IMR-90 (cell line): ENCODE results near the gene GPN1. TPM values are rescaled to one million over a fixed set of nuclear protein-coding genes. Genes with fewer than 3 reads are reported as not detected.

ENCODE experiments used
- ATAC-seq: fragments of 200-7000 bp; cut with Tn5 transposase; 2 replicates; pipeline ENCODE4 v1.9.1; 2020; ENCODE audit warnings: low read depth, mild to moderate bottlenecking, moderate library complexity
- BruUV-seq: library from RNA; stranded (reverse); fragments of 400-500 nt; replicated peaks from 2 replicates; lab custom pipeline; 2021; lab: Mats Ljungman, UMichigan
- CTCF ChIA-PET: fragments of 300-600 bp; formaldehyde crosslinking; extraction: SDS; loops from one replicate; lab custom pipeline; 2021; ENCODE audit warnings: antibody characterized with exemption; lab: Yijun Ruan, JAX
- POLR2A ChIA-PET: fragments of 300-600 bp; sonication (Branson Sonifier 250); formaldehyde crosslinking; loops from one replicate; lab custom pipeline; 2022; ENCODE audit warnings: antibody characterized with exemption; ENCODE audit not compliant: unreplicated experiment; lab: Charles Lee
- DNase-seq: peaks from one replicate; pipeline ENCODE4 v3.0.0; 2013
- H2AFZ ChIP-seq: replicated peaks from 2 replicates; pipeline ENCODE3; 2013; ENCODE audit warnings: low read length, mild to moderate bottlenecking; ENCODE audit not compliant: poor library complexity
- H2AK5ac ChIP-seq: 2 replicates; pipeline ENCODE4 v1.6.1; 2013; ENCODE audit warnings: low read depth, low read length, inconsistent platforms
- H2AK9ac ChIP-seq: replicated peaks from 2 replicates; pipeline ENCODE3; 2013; ENCODE audit warnings: mild to moderate bottlenecking, low read depth, low read length, moderate library complexity; ENCODE audit not compliant: poor library complexity
- H2BK120ac ChIP-seq: 2 replicates; pipeline ENCODE4 v1.6.1; 2013; ENCODE audit warnings: low read depth, low read length, inconsistent platforms
- H2BK15ac ChIP-seq: 3 replicates; pipeline ENCODE4 v1.6.1; 2013; ENCODE audit warnings: low read depth, low read length, inconsistent platforms
- H2BK20ac ChIP-seq: 2 replicates; pipeline ENCODE4 v1.6.1; 2013; ENCODE audit warnings: low read depth, mild to moderate bottlenecking, inconsistent platforms, low read length, moderate library complexity
- H2BK5ac ChIP-seq: 2 replicates; pipeline ENCODE4 v1.6.1; 2013; ENCODE audit warnings: mild to moderate bottlenecking, low read depth, low read length, inconsistent platforms; ENCODE audit not compliant: poor library complexity, severe bottlenecking
- H3K14ac ChIP-seq: replicated peaks from 2 replicates; pipeline ENCODE4 v1.6.1; 2013; ENCODE audit warnings: low read depth, low read length, inconsistent platforms
- H3K18ac ChIP-seq: 2 replicates; pipeline ENCODE4 v1.6.1; 2013; ENCODE audit warnings: low read depth, low read length, control low read depth
- H3K23ac ChIP-seq: 2 replicates; pipeline ENCODE4 v1.6.1; 2013; ENCODE audit warnings: low read depth, low read length, inconsistent platforms
- H3K27ac ChIP-seq: 2 replicates; pipeline ENCODE4 v1.5.1; 2013; ENCODE audit warnings: mild to moderate bottlenecking, control low read depth, low read length; ENCODE audit not compliant: insufficient read depth
- H3K27me3 ChIP-seq: 2 replicates; pipeline ENCODE4 v1.6.1; 2013; ENCODE audit warnings: low read length; ENCODE audit not compliant: control insufficient read depth, insufficient read depth
- H3K36me3 ChIP-seq: 2 replicates; pipeline ENCODE4 v1.6.1; 2013; ENCODE audit warnings: low read length, mixed read lengths; ENCODE audit not compliant: control insufficient read depth, insufficient read depth
- H3K4ac ChIP-seq: 2 replicates; pipeline ENCODE4 v1.6.1; 2013; ENCODE audit warnings: low read depth, low read length, inconsistent platforms
- H3K4me1 ChIP-seq: 2 replicates; pipeline ENCODE4 v1.6.1; 2013; ENCODE audit warnings: low read length, mixed read lengths; ENCODE audit not compliant: control insufficient read depth, insufficient read depth
- H3K4me2 ChIP-seq: 2 replicates; pipeline ENCODE4 v1.6.1; 2013; ENCODE audit warnings: low read depth, mild to moderate bottlenecking, control low read depth, low read length, moderate library complexity
- H3K4me3 ChIP-seq: 2 replicates; pipeline ENCODE4 v1.5.1; 2013; ENCODE audit warnings: low read depth, mild to moderate bottlenecking, control low read depth, low read length, moderate library complexity; ENCODE audit not compliant: insufficient read depth
- H3K56ac ChIP-seq: 2 replicates; pipeline ENCODE4 v1.6.1; 2013; ENCODE audit warnings: low read length, inconsistent platforms; ENCODE audit not compliant: insufficient read depth; ENCODE audit errors: extremely low read depth
- H3K79me1 ChIP-seq, 2 experiments: 2 replicates each; pipeline ENCODE4 v1.6.1; 2013; ENCODE audit warnings: low read length in 2 of 2, inconsistent platforms in 1 of 2, low read depth in 1 of 2
- H3K9ac ChIP-seq: 2 replicates; pipeline ENCODE4 v1.6.1; 2013; ENCODE audit warnings: low read depth, low read length, control low read depth
- H3K9me1 ChIP-seq: 2 replicates; pipeline ENCODE4 v1.6.1; 2013; ENCODE audit warnings: low read length, inconsistent platforms; ENCODE audit not compliant: insufficient read depth
- H3K9me3 ChIP-seq: 2 replicates; pipeline ENCODE4 v1.6.1; 2013; ENCODE audit warnings: low read length; ENCODE audit not compliant: control insufficient read depth, insufficient read depth
- H4K20me1 ChIP-seq: 2 replicates; pipeline ENCODE4 v1.6.1; 2013; ENCODE audit warnings: low read length, inconsistent platforms; ENCODE audit not compliant: insufficient read depth
- H4K5ac ChIP-seq: 2 replicates; pipeline ENCODE4 v1.6.1; 2013; ENCODE audit warnings: mild to moderate bottlenecking, low read depth, low read length, control low read depth
- H4K8ac ChIP-seq, 2 experiments: 2 replicates each; pipeline ENCODE4 v1.6.1; 2013; ENCODE audit warnings: low read depth in 2 of 2, low read length in 2 of 2, control low read depth in 1 of 2, inconsistent platforms in 1 of 2
- H4K91ac ChIP-seq: 2 replicates; pipeline ENCODE4 v1.6.1; 2013; ENCODE audit warnings: low read depth, low read length, inconsistent platforms; ENCODE audit not compliant: insufficient read depth
- MAZ ChIP-seq: IDR thresholded peaks from 2 replicates; pipeline ENCODE4 v1.6.1; 2012; ENCODE audit warnings: low read depth, mild to moderate bottlenecking, low read length, improper control_type of control experiment, moderate library complexity, borderline replicate concordance
- WGBS, 2 experiments: methylation state at CpG; one replicate each; pipeline versions ENCODE4 v1.1.5 to v1.1.7; 2013; ENCODE audit warnings: missing lambda C conversion rate in 2 of 2; ENCODE audit not compliant: insufficient read length in 1 of 2; ENCODE audit errors: extremely low coverage in 2 of 2; 5-methylcytosine and 5-hydroxymethylcytosine counted together
- dilution Hi-C: fragments of 300-500 bp; cut with HindIII; formaldehyde crosslinking; loops from one replicate; pipeline ENCODE4 v1.14.3; 2018; ENCODE audit warnings: low sequenced_read_pairs; ENCODE audit not compliant: unreplicated experiment
- in situ Hi-C: fragments of 300-500 bp; cut with MboI; formaldehyde crosslinking; loops from 3 replicates; pipeline ENCODE4 v1.14.3; 2019; ENCODE audit warnings: low sequenced_read_pairs, inconsistent platforms, mixed read lengths
- intact Hi-C: fragments of 100-400 bp; cut with micrococcal nuclease; formaldehyde crosslinking; loops from 2 replicates; pipeline ENCODE4 v1.10.0; 2022
- polyA plus RNA-seq, 3 experiments: library from polyadenylated mRNA; depleted of rRNA; stranded (reverse); fragments of >200 nt; gene quantifications; 2 replicates each; pipeline ENCODE4 v1.2.3, GENCODE V29; 2012; ENCODE audit warnings: low replicate concordance in 1 of 3
- total RNA-seq: library from RNA; depleted of rRNA; stranded (reverse); fragments of >200 nt; gene quantifications from 2 replicates; pipeline ENCODE4 v1.2.3, GENCODE V29; 2012

GPN1 gene
- total and polyA plus RNA-seq, 2 of the 4 experiments (the other 2 are of a cell fraction), result 37.8 to 63.8 TPM

DNA sequence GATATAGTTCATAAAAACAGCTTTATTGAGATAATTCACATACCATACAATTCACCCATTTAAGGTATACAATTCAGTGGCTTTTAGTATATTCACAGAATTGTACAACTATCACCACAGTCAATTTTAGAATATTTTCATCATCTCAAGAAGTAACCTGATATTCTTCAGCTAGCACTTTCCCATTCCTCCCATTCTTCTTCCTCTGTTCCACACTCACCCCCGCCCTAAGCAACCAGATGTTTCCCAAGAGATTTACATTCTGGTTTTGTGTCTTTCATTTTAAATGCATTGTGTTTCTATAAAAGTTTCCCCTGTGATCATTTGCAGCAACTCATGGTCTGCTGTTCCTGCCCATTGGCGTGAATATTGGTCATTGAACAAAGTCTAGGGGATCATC is 5.4 kb downstream of the GPN1 start:
- dilution Hi-C loops, result no loop called here

More for the DNA sequence above, 5.4 kb downstream of the GPN1 start:
- POLR2A ChIA-PET, result no interaction called here
- in situ Hi-C loops, result no loop called here
- CTCF ChIA-PET, result no interaction called here
- H3K27me3 ChIP-seq, result no peaks in the 10 kb centered on the region
- H2AFZ ChIP-seq, result no peak overlapping the region
- no peak overlapping the region for H2BK120ac ChIP-seq
- no peak overlapping the region for H3K27ac ChIP-seq
- no peak overlapping the region for H3K18ac ChIP-seq
- H3K79me1 ChIP-seq, result peaks cover 14 to 41% of the 10 kb centered on the region in 2 experiments
- H3K9ac ChIP-seq, result no peak overlapping the region
- H3K4me1 ChIP-seq, result peaks cover 3% of the 10 kb centered on the region; the same call in 1 of the 2 replicates
- H3K4ac ChIP-seq, result no peak overlapping the region
- no peak overlapping the region for H2BK5ac ChIP-seq
- no peaks in the 10 kb centered on the region for H3K9me3 ChIP-seq
- no peak overlapping the region for H3K23ac ChIP-seq
- no TSS peak for BruUV-seq
- H4K20me1 ChIP-seq, result peaks cover 4% of the 10 kb centered on the region; the same call in 1 of the 2 replicates
- WGBS, 2 experiments, result no CpG with 5 or more reads among the region's 2 CpGs
- H3K36me3 ChIP-seq, result peaks cover 26% of the 10 kb centered on the region
- no peak overlapping the region for H4K91ac ChIP-seq
- H2BK15ac ChIP-seq, result no peak overlapping the region
- no peak for TF ChIP-seq MAZ
- H2BK20ac ChIP-seq, result no peak overlapping the region
- H3K14ac ChIP-seq, result no peak overlapping the region
- DNase-seq (no peak), ATAC-seq (no peak)
- no peak overlapping the region for H2AK9ac ChIP-seq
- no peak overlapping the region for H3K56ac ChIP-seq
- H3K4me3 ChIP-seq, result no peak overlapping the region
- H4K8ac ChIP-seq, result no peak overlapping the region
- intact Hi-C loops, result no loop called here
- no peak overlapping the region for H3K4me2 ChIP-seq
- H3K9me1 ChIP-seq, result no peaks in the 10 kb centered on the region; the same call in 1 of the 2 replicates
- H2AK5ac ChIP-seq, result no peak overlapping the region
- no peak overlapping the region for H4K5ac ChIP-seq
